KMS-11 (cell line): ENCODE measurements around the gene NWD2.

Source experiments
- H2AFZ ChIP-seq: fragments of 200-600 bp; sonication (generic); 2 replicates; pipeline ENCODE4 v1.6.1; 2016; ENCODE audit warnings: antibody characterized with exemption, mixed run types, low read depth
- H3K27ac ChIP-seq: fragments of 200-600 bp; sonication (generic); 2 replicates; pipeline ENCODE4 v1.6.1; 2016; ENCODE audit warnings: mild to moderate bottlenecking, mixed run types
- H3K27me3 ChIP-seq: fragments of 200-600 bp; sonication (generic); 2 replicates; pipeline ENCODE4 v1.6.1; 2017; ENCODE audit warnings: mild to moderate bottlenecking, low read depth, mixed run types, moderate library complexity; ENCODE audit not compliant: insufficient read depth
- H3K36me3 ChIP-seq: fragments of 200-600 bp; sonication (generic); 2 replicates; pipeline ENCODE4 v1.6.1; 2017; ENCODE audit warnings: mild to moderate bottlenecking, mixed run types; ENCODE audit not compliant: insufficient read depth
- H3K4me1 ChIP-seq: fragments of 200-600 bp; sonication (generic); 2 replicates; pipeline ENCODE4 v1.6.1; 2016; ENCODE audit warnings: mild to moderate bottlenecking, low read depth, mixed run types; ENCODE audit not compliant: poor library complexity, severe bottlenecking
- H3K4me2 ChIP-seq: fragments of 200-600 bp; sonication (generic); 2 replicates; pipeline ENCODE4 v1.7.0; 2016; ENCODE audit warnings: mild to moderate bottlenecking, mixed run types
- H3K4me3 ChIP-seq: fragments of 200-600 bp; sonication (generic); IDR thresholded peaks from 2 replicates; pipeline ENCODE4 v1.6.1; 2017; ENCODE audit warnings: low read depth, low read length, mixed read lengths; ENCODE audit not compliant: insufficient read depth
- H3K79me2 ChIP-seq: fragments of 200-600 bp; sonication (generic); 2 replicates; pipeline ENCODE4 v1.6.1; 2016; ENCODE audit warnings: low read depth, mixed run types; ENCODE audit not compliant: insufficient read depth
- H3K9ac ChIP-seq: fragments of 200-600 bp; sonication (generic); 2 replicates; pipeline ENCODE4 v1.6.1; 2016; ENCODE audit warnings: mild to moderate bottlenecking, mixed run types
- H4K20me1 ChIP-seq: fragments of 200-600 bp; sonication (generic); 2 replicates; pipeline ENCODE4 v1.6.1; 2016; ENCODE audit warnings: mild to moderate bottlenecking, mixed run types; ENCODE audit not compliant: insufficient read depth
- TF ChIP-seq, protein P1 (sequence below): fragments of 200-600 bp; sonication (generic); conservative IDR thresholded peaks from 2 replicates; pipeline ENCODE4 v1.6.1; 2017; ENCODE audit warnings: low read depth, mild to moderate bottlenecking, antibody characterized with exemption, low read length, moderate library complexity, mixed read lengths

NWD2 gene

DNA sequence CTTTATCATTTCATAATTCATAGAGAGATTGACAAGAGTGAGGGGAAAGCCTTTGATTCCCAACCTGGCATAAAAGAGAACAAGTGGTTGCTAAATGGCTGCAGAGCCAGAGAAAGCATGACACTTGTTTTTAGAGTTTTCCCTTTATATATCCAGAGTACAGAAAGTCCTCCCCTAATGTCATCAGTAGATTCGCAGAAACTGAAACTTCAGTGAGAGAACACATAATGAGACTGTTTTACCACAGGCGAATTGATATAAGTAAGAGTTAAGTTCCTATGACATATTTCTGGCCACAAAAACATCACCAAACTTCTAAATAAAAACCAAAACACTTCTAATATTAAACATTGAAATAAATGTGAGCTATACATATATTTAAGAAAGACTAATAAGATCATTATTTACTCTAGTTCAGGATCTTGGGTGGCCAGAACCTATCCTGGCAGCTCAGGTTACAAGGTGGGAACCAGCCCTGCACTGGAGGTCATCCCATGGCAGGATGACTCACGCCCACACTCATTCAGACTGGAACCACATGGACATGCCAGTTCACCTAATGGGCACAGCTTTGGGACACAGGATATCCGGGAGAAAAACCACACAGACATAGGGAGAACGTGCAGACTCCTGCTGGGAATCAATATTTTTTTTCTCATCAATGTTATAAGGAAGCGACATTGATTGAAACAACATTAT, 35.5 kb downstream of the NWD2 start:
- Histone ChIP-seq H3K79me2 (no peaks in the 10 kb centered on the region), H4K20me1 (no peaks in the 10 kb centered on the region), H3K27ac (no peak overlapping the region), H3K27me3 (no peaks in the 10 kb centered on the region), H3K9ac (no peak overlapping the region), H2AFZ (no peak overlapping the region), H3K4me2 (no peak overlapping the region), H3K36me3 (no peaks in the 10 kb centered on the region), H3K4me3 (no peak overlapping the region), H3K4me1 (no peaks in the 10 kb centered on the region)
- TF ChIP-seq, protein P1, sequence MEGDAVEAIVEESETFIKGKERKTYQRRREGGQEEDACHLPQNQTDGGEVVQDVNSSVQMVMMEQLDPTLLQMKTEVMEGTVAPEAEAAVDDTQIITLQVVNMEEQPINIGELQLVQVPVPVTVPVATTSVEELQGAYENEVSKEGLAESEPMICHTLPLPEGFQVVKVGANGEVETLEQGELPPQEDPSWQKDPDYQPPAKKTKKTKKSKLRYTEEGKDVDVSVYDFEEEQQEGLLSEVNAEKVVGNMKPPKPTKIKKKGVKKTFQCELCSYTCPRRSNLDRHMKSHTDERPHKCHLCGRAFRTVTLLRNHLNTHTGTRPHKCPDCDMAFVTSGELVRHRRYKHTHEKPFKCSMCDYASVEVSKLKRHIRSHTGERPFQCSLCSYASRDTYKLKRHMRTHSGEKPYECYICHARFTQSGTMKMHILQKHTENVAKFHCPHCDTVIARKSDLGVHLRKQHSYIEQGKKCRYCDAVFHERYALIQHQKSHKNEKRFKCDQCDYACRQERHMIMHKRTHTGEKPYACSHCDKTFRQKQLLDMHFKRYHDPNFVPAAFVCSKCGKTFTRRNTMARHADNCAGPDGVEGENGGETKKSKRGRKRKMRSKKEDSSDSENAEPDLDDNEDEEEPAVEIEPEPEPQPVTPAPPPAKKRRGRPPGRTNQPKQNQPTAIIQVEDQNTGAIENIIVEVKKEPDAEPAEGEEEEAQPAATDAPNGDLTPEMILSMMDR = no peak

DNA sequence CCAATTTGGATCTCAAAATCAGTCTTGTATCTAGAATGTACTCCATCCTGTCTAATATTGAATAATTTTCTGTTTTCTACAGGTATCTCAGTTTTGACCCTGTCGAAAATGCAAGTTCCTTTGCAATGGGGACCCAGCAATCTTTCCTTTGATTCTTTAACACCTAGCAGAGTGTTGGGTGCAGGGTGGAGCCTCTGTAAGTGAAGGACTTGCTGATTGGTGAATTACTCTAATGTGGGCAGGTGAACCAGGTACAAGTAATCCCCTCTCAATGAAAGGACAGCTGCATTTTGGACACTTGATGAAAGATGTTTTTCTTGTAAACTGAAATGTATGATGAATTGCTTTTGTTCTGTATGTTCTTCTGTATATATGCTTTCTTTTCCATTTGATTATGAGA, 54.9 kb downstream of the NWD2 start:
- H2AFZ ChIP-seq = no peak overlapping the region
- H3K27me3 ChIP-seq = no peaks in the 10 kb centered on the region
- no peaks in the 10 kb centered on the region for H3K79me2 ChIP-seq
- H3K36me3 ChIP-seq = no peaks in the 10 kb centered on the region
- no peak overlapping the region for H3K27ac ChIP-seq
- H3K4me3 ChIP-seq = no peak overlapping the region
- no peak overlapping the region for H3K4me2 ChIP-seq
- H3K9ac ChIP-seq = no peak overlapping the region
- no peaks in the 10 kb centered on the region for H3K4me1 ChIP-seq
- TF ChIP-seq, protein P1 = no peak
- H4K20me1 ChIP-seq = no peaks in the 10 kb centered on the region

DNA sequence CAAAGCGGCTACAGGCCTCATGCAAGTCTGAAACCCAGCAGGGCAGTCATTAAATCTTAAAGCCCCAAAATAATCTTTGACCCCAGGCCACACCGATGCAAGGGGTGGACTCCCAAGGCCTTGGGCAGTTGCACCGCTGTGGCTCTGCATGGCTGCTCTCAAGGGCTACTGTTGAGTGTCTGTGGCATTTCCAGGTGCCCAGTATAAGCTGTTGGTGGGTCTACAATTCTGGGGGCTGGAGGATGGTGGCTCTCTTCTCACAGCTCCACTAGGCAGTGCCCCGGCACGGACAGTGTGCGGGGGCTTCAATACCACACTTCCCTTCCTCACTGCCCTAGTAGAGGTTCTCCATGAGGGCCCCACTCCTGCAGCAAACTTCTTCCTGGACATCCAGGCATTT, 60.1 kb downstream of the NWD2 start:
- Histone ChIP-seq H4K20me1 (no peaks in the 10 kb centered on the region), H3K27me3 (no peaks in the 10 kb centered on the region), H3K27ac (no peak overlapping the region), H3K9ac (no peak overlapping the region), H3K4me1 (no peaks in the 10 kb centered on the region), H3K79me2 (no peaks in the 10 kb centered on the region), H3K4me2 (no peak overlapping the region), H3K4me3 (no peak overlapping the region), H3K36me3 (no peaks in the 10 kb centered on the region), H2AFZ (no peak overlapping the region)
- TF ChIP-seq, protein P1 = no peak

DNA sequence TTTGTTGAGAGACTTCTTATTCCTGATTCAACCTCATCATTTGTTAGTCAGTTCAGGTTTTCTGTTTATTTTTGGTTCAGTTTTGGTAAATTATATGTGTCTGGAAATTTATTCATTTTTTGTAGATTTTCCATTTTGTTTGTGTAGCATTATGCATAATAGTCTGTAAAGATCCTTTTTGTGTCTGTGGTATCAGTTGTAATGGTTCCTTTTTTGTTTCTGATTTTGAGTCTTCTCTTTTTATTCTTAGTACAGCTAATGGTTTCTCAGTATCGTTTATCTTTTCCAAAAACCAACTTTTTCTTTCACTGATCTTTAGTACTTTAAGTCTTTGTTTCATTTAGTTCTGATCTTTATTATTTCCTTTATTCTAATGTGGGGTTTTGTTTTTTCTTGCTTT, 61.4 kb downstream of the NWD2 start:
- H3K79me2 ChIP-seq = no peaks in the 10 kb centered on the region
- no peaks in the 10 kb centered on the region for H3K36me3 ChIP-seq
- H3K4me3 ChIP-seq = no peak overlapping the region
- no peak overlapping the region for H3K9ac ChIP-seq
- H3K27ac ChIP-seq = no peak overlapping the region
- H4K20me1 ChIP-seq = no peaks in the 10 kb centered on the region
- TF ChIP-seq, protein P1 = no peak
- no peaks in the 10 kb centered on the region for H3K27me3 ChIP-seq
- no peak overlapping the region for H2AFZ ChIP-seq
- H3K4me2 ChIP-seq = no peak overlapping the region
- H3K4me1 ChIP-seq = no peaks in the 10 kb centered on the region
